Measurements from ENCODE around the gene NKTR. TPM values are rescaled to one million over a fixed set of nuclear protein-coding genes. Genes with fewer than 3 reads are reported as not detected.
A peak's percentile ranks its signal among the peaks of the same experiment; 100 is the strongest.

NKTR gene
- total RNA-seq, 1 donor from 2014 or later = 41.7 TPM

DNA sequence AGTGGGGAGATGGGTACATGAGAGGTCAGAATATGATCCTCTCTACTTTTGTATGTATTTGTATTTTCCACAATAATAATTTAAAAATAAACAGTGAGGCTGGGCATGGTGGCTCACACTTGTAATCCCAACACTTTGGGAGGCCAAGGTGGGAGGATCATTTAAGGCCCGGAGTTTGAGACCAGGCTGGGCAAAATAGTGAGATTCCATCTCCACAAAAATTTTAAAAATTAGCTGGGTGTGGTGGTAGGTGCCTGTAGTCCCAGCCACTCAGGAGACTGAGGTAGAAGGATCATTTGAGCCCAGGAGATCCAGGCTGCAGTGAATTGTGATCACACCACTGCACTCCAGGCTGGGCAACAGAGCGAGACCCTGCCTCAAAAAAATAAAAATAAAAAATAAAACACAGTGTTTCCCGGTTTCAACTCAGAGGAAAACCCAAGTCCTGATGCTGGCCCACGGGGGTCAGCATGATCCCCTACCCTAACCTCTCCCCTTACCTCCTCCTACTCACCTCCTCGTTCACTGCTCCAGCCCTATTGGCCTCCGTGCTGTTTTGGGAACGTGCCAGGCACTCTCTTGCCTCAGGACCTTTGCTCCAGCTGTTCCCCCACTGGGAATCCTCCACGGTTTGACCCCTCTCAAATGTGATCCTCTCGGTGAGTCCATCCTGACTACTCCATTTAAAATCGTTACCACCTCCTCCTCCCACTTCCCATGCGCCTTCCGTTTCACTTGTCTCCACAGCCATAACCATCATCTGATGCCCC, 82.0 kb downstream of the NKTR start:
- Histone ChIP-seq H3K36me3 (no peaks in the 10 kb centered on the region), H3K27me3 (no peaks in the 10 kb centered on the region), H3K4me3 (no peak overlapping the region), H3K4me1 (peaks cover 7 to 28% of the 10 kb centered on the region in 2 donors), H3K9me3 (no peaks in the 10 kb centered on the region), H3K27ac (peak overlapping the region; percentile 87 to 91)
- DNase-seq (ENCODE audit: low spot score in 2 of 2) = no peak
- intact Hi-C loops (cut with DNase I) = loop anchor here (1.0 kb wide), 1 partner anchor 82 kb away; the partner anchor contains the start of gene NKTR
- TF ChIP-seq, protein P1, sequence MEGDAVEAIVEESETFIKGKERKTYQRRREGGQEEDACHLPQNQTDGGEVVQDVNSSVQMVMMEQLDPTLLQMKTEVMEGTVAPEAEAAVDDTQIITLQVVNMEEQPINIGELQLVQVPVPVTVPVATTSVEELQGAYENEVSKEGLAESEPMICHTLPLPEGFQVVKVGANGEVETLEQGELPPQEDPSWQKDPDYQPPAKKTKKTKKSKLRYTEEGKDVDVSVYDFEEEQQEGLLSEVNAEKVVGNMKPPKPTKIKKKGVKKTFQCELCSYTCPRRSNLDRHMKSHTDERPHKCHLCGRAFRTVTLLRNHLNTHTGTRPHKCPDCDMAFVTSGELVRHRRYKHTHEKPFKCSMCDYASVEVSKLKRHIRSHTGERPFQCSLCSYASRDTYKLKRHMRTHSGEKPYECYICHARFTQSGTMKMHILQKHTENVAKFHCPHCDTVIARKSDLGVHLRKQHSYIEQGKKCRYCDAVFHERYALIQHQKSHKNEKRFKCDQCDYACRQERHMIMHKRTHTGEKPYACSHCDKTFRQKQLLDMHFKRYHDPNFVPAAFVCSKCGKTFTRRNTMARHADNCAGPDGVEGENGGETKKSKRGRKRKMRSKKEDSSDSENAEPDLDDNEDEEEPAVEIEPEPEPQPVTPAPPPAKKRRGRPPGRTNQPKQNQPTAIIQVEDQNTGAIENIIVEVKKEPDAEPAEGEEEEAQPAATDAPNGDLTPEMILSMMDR (IDR thresholded peaks at IDR 0.05) = no peak

DNA sequence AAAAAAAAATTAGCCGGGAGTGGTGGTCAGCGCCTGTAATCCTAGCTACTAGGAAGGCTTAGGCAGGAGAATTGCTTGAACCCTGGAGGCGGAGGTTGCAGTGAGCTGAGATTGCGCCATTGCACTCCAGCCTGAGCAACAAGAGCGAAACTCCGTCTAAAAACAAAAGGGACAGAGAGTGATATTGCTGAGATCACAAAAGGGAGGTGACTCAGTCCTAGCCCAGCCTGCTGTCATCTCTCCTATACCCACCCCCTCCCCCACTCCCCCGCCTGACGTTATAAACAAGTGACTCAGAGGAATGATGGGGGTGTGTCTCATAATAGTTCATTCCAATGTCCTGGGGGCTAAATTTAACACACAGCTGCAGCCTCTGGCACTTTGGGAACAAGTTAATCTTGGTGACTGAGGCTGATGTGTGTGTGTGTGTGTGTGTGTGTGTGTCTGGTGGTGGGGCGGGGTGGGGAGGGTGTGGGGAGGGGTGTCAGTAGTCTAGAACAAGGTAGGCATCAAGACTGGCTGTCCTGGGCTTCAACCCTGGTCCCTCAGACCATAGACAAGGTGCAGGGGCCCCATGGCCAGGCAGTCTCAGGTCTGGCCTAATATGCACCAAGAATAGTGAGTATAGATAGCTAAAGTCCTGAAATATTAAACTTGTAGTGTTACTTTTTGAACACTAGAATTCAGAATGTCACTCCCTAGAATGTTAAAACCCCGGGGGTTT, 83.6 kb downstream of the NKTR start:
- H3K27ac ChIP-seq = peak overlapping the region; percentile 87 to 91
- peak; percentile 81 to 96 for DNase-seq (ENCODE audit: low spot score in 2 of 2)
- H3K4me1 ChIP-seq = peaks cover 7 to 28% of the 10 kb centered on the region in 2 donors
- no peaks in the 10 kb centered on the region for H3K9me3 ChIP-seq
- intact Hi-C loops (cut with DNase I) = loop anchor here (1.0 to 2.0 kb wide), 3 partner anchors 30 to 84 kb away; partner anchors contain the start of gene NKTR
- H3K36me3 ChIP-seq = no peaks in the 10 kb centered on the region
- TF ChIP-seq, protein P1 (IDR thresholded peaks at IDR 0.05) = no peak
- no peaks in the 10 kb centered on the region for H3K27me3 ChIP-seq
- H3K4me3 ChIP-seq = no peak overlapping the region

DNA sequence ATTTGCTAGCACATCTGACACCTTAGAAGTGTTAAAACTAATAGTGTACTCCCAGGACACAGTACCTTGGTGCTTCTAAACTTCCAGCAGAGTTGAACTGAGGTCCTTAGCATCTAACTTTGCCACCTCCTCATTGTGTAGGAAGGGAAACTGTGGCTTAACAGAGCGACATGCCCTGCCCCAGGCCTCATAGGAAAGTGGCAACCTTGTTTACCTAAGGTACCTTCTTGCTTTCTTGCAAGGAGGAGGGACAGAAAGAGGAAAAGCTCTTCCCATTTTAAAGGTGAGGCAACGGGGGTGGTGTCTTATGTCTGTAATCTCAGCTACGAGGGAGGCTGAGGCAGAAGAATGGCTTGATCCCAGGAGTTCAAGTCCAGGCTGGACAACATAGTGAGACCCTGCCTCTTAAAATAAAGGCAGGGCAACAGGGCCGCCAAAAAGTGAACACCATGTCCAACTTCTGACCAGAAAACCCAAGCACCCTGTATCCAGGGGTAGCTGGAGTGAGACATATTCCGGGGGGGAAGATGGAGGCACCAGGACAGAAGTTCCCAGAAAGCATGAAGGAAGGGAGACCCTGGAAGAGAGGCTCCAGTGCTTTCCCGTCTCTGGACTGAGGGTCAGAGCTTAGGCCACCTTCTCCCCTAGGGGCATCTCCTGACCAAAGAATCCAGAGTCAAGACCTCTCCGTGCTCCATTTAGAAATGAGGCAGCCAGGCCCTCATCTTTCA, 84.3 kb downstream of the NKTR start:
- intact Hi-C loops (cut with DNase I) = loop anchor here (1.0 to 2.0 kb wide), 2 partner anchors 30 to 60 kb away; no protein-coding TSS in a partner anchor
- Histone ChIP-seq H3K27me3 (no peaks in the 10 kb centered on the region), H3K4me3 (no peak overlapping the region), H3K27ac (peak overlapping the region; percentile 69 to 73), H3K36me3 (no peaks in the 10 kb centered on the region), H3K4me1 (peaks cover 7 to 28% of the 10 kb centered on the region in 2 donors), H3K9me3 (no peaks in the 10 kb centered on the region)
- TF ChIP-seq, protein P1 (IDR thresholded peaks at IDR 0.05) = no peak
- DNase-seq (ENCODE audit: low spot score in 2 of 2) = no peak

DNA sequence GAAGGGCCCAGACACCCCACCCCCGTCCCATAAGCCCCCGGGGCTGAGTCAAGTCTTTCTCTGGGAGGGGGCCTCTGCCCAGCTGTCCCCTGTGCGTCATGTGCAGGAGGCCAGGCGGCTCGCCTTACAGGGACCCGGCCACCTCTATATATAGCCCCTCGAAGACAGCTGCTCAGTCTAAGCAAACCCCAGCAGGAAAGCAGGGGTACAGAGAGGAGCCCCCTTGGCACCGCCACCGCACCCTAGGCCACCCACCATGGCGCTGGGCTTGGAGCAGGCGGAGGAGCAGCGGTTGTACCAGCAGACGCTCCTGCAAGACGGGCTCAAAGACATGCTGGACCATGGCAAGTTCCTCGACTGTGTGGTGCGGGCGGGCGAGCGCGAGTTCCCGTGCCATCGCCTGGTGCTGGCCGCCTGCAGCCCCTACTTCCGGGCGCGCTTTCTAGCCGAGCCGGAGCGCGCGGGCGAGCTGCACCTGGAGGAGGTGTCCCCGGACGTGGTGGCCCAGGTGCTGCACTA, 84.9 kb downstream of the NKTR start, which contains the start of gene KLHL40:
Gene KLHL40 (plus strand): TSS at position 175 of the 519 bp plus-strand sequence. CDS start 82 bp downstream, at position 257.
- TF ChIP-seq, protein P1 (IDR thresholded peaks at IDR 0.05) = no peak
- Histone ChIP-seq H3K4me1 (peaks cover 7 to 28% of the 10 kb centered on the region in 2 donors), H3K9me3 (no peaks in the 10 kb centered on the region), H3K27me3 (no peaks in the 10 kb centered on the region), H3K27ac (peak within 1 kb of the TSS; percentile 69 to 73), H3K4me3 (peak within 1 kb of the TSS in 1 of 2 donors; percentile 50), H3K36me3 (no peaks in the 10 kb centered on the region)
- intact Hi-C loops (cut with DNase I) = loop anchor here (2.0 kb wide), 1 partner anchor 59 kb away; no protein-coding TSS in a partner anchor
- DNase-seq (ENCODE audit: low spot score in 2 of 2) = no peak

All from ascending aorta (tissue), 2 donors.